Fibroblast of peridontal ligament (primary cell): ENCODE results near the gene ATP11A.
"Not testable (repeated sequence)": the region's sequence is repeated elsewhere in the genome, so short reads cannot be mapped to it uniquely, and the experiment has no call there.

Experiments
- DNase-seq: peaks from one replicate; pipeline ENCODE4 v3.0.0-alpha.2; 2010; ENCODE audit errors: extremely low read depth

Gene ATP11A

DNA sequence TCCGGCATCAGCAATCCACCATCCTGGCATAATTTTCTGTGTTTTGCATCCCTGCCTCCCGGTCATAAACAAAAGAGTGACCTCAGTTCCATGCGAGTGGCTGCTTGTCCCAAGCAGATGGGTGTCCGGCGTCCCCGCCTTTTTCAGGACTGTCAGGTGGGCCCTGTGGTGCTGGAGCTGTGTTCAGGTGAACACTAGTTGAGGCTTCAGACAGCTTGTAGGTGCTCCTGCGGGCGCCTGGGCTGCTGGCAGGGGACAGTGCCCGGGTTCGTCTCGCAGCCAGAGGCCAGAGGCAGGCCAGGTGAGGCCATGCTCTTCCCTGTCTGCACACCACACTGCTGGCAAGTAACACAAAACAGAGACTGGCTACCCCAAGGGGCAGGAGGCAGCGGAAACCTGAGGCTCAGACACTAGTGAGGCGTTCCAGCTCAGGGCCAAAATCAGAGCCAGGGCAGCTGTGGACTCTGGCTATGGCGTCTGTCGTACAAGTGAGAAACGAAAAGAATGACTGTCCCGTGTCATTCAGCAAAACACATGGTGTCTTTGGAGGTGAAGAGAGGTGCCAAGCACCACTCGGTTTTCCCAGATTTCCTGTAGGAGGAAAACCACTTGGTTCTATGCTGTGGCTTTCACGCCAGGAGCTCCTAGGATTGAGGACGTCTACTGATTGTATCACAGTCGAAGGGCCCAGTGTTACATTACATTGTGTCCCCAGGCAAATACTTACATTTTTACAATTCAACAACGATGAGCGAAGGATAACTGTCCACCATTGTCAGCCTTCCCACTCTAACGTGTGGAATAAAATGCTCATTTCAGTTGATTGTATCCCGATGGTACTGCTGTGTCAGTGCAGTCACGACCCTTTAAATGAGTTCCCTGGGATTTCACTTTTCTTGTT is 104.0 kb downstream of the ATP11A start:
- DNase-seq, result no peak

DNA sequence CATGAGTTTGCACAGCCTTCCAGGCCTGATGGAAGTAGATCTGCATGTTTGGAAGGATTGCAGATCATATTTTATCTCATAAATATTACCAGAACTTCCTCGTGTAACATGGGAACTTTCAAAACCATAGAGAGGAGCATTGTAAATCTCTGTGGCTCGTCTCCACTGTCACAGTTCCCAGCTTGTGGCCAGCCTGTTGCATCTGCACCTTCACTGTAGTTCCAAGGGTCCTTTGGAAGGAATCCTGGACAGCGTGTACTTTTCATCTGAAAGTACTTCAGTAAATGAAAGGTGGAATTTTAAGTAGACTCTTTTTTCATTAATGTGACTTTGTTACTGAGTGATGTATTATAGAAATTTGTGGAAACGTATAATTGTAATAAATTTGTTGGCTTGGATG is 105.4 kb downstream of the ATP11A start:
- no peak for DNase-seq

DNA sequence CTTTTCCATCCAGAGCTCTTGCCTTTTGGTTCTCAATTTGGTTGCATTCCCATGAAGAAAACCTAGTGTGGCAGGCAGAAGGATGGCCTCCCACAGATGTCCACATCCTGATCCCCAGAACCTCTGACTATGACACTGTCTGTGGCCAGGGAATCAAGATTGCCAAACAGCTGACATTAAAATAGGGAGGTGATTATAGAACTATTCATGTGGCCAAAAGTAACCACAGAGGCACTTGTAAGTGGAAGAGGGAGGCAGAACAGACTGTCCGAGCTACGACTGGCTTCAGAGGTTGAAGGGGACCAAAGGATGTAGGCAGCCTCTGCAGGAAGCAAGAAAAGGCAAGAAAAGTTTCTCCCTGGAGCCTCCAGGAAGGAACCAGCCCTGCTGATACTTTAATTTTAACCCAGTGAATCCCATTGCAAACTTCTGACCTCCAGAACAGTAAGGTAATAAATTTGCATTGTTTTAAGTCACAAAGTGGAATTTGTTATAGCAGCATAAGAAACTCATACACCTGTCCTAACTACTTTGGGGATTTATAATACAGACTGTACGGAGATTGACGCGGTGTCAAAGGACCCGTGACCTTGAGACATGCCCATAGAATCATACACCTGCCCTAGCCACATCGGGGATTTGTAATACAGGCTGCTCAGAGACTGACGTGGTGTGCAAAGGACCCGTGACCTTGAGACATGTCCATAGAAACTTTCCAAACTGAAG is 106.5 kb downstream of the ATP11A start:
- no peak for DNase-seq

DNA sequence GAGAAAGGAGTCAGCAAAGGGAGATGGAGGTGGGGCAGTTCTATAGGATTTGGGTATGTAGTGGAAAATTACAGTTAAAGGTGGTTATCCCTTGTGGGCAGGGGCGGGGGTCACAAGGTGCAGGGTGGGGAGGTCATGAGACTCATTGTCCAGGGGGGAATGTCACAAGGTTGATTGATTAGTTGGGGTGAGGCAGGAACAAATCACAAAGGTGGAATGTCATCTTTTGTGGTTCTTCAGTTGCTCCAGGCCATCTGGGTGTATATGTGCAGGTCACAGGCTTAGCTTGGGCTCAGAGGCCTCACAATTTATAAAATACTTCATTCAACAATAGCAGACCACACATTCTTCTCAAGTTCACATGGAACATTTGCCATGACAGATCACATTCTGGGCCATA is 109.6 kb downstream of the ATP11A start:
- DNase-seq, result no peak

DNA sequence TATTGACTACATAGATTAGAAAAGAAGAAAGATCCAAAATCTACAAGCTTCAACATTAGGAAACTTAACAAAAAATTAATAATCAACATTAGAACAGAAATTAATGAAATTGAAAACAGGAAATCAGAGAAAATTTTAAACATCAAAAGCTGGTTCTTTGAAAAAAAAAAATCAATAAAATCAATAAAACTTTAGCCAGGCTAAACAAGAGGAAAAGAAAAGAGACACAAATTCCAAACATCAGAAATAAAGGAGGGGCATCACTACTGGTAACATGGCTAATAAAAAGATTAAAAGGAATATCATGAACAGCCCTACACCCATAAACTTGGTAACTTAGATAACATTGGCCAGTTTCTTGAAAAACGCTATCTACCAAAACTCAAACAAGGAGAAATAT is 110.2 kb downstream of the ATP11A start:
- no peak for DNase-seq

DNA sequence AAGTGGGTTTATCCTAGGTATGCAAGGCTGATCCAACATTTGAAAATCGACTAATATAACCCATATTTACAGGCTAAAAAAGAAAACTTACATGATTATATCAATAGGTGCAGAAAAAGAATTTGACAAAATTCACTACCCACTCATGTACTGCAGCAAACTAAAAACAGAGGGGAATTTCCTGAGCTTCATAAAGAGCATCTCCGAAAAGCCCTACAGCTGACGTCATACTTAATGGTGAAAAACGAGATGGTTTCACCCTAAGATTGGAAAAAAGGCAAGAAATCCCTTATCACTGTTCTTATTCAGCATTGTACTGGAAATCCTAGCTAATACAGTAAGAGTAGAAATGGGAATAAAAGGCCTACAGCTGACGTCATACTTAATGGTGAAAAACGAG is 111.0 kb downstream of the ATP11A start:
- not testable (repeated sequence) for DNase-seq

DNA sequence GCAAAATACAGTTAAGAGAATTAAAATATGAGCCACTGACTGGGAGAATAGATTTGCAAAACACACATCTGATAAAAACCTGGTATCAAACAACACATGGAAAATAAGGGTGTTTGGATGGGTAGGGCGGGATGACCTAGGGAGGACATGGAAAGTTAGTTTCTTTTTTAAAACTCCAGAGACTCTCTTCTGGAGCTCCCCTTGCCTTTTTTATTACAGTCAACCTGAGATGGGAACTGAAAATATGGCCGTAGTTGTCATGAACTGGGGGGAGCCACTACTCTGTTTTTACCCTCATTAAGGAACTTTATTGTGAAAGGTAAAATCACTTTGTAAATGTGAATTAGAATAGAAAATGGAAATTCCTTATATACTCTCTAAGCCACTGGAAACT is 113.0 kb downstream of the ATP11A start:
- no peak for DNase-seq

DNA sequence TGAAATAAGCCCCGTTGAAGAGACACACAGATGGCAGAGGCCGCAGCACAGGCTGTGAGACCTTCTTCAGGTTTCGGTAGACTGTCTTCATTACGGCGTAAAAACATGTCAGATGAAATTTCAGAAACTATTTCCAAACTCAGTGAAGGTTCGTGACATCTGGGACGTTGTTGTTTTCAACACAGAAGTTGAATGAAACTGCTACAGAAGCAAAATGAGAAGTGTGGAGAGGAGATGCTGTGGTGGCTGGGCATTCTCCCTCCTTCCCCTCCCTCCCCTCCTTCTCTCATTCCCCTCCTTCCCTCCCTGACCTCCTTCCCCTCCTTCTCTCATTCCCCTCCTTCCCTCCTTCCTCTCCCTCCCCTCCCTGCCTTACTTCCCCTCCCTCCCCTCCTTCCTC is 113.6 kb downstream of the ATP11A start:
- no peak for DNase-seq

DNA sequence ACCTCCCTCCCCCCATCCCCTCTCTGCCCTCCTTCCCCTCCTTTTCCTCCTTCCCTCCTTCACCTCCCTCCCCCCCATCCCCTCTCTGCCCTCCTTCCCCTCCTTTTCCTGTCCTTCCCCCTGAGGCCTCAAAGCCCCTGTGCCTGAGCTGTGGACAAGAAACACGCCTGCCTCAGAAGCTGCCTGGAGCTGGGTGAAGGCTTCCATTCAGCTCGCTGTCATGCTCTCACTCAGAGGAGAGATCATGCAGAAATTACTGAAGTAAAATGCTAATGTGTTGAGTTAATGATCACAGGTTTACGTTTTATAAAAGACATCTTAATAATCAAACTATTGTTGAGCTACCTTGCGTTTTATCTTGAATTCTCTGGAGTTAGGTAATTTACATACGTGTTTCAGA is 114.5 kb downstream of the ATP11A start:
- DNase-seq, result no peak

DNA sequence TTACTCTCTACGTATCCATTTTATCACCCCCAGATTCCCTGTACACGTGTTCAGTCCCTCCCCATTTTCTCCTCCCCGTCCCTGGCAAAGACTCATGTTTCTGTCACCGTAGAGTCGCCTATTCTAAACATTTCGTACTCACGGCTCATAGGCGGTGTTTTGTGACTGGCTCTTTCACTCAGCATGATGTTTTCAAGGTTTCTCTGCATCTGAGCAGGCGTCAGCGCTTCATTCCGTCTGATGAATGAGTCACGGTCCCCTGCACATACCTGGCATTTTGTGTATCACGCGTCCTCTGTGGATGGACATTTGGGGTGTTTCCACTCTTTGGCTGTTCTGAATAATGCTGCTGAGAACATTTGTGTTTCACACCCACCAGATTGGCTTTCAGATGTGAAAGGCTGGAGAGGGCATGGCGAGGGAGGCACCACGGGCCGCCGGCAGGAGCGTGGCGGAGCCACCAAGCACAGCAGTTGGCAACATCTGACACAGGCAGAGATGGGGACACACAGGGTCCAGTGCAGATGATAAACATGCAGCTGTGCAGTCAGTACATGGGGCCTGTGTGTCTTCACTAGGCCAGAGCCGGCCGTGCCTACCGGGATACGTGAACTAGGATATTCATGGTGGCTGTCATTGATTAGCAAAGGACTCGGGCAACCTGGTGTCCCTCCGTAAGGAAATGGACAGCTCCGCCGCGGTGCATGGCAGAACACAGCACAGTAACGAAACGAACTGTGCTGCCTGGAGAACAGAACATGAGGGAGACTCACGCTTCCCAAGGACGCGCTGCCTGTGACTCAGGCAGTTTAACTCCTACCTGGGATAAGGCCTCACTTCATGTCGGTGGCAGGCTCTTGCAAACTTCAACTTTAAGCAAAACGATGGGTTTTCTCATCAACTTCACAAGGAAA is 117.2 kb downstream of the ATP11A start:
- no peak for DNase-seq

DNA sequence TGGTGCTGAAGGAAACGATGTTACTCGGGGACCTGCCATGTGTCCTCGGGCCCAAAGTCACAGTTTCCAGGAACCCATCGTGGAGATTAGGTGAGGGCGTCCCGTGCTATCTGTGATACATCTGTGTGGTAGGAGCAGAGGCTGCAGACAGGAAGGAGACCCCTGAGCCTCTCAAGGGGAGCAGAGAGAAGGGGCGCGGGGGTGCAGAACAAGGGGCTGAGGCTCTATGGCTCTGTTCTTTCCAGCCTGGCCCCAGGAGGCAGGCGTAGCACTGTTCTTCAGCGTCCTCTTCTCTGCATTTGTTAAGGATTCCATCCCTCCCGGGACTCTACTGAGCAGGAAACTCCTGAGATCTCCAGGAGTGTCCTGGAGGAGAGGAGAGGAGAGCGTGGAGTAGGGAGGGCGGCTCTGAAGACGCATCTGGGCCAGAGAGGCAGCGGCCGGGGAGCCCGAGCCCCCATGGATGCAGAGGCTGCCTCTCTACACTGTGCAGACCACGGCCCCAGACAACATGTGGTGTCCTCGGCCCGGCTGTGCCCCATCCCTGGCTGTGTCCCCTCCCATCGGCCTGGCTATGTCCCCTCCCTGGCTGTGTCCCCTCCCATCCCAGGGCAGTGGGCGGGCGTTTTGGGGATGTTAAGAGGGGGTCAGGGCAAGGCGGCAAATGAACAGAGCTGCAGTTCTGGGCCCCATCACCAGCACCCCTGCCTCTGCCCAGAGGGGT is 118.0 kb downstream of the ATP11A start:
- no peak for DNase-seq

DNA sequence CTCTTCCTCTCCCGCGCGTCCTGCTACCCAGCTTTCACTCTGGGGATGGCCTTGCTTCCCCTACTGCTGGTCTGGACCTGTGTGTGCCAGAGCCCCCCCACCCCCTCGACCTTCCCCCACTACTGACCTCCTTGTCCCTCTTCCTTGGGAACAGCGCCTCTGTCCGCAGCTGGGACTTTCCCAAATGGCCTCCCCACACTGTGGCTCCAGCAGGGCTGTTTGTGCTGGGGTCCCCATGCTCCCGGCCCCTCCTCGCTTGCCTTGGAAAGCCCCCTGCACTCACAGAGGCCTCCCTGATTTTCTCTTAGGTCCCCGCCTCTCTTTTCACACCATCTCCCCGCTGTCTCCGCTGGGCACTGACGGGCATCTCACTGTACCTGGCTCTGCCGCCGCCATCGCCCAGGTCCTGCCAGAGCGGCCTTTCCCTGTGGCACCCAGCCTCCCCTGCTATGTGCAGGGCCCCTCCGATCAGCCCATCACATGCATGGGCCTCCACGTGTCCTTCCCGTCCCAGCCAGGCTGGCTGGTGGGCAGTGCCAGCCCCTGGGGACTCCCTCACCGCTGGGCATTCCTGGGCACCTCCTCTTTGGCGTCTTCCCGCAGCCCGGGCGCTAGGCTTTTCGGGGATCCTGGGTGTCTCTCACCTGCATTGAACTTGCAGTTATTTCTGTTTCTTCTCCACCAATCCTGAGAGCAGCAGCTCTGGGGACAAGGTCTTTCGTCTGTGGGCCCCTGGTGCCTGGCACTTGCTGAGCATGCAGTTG is 118.7 kb downstream of the ATP11A start:
- no peak for DNase-seq

DNA sequence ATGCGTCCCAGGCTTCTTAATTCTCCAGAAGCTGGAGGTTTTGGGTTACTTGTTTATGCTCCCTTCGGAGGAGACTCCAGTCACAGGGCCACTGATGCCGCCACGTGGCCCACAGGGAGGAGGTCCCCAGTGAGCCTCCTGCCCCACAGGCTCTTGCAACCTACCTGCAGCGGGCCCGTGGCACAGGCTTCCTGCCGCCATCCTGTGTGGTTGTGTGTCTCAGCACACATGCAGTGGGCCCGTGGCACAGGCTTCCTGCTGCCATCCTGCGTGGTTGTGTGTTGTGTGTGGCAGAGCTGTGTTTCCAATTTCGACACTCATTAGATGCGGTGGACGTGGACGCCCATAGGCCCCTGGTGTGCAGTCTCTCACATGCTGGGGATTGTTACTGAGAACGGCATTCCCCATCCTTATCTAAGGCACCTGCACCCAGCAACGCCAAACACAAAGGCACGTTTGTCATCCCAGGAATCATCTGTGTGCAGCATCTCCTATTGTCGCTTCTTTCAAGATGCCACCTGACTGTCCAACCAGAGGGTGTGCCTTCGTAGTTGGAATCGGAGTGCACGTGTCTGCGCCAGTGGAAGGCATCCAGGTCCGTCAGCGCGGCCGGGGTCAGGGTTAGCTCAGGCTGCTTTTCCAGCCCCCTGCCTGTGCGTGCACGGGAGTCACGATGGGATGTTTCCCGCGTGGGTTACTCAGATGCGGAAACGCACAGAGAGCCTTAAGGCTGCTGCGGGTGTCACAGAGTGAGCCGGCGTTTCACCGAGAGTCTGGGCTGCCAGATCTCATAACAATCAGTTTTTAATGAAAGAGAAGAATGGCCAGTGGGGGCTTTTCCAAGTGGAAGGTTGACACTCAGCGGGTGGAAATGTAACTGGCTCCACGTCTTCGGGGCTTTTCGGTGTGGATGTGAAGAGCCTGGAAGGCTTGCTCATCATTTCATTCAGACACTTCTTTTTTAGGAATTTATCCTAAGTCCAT is 119.8 kb downstream of the ATP11A start:
- no peak for DNase-seq

DNA sequence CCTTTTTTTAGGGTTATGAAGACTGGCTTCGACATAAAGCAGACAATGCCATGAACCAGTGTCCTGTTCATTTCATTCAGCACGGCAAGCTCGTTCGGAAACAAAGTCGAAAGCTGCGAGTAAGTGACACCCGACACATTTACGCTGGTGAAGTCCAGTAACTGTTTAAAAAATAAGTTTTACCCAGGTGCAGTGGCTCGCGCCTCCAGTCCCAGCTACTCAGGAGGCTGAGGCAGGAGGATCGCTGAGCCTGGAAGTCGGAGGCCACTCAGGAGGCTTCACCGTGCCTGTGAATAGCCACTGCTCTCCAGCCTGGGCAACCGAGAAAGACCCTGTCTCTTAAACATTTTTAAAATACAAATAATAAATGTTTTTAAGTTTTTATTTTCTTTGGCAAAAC is 120.8 kb downstream of the ATP11A start:
- no peak for DNase-seq

DNA sequence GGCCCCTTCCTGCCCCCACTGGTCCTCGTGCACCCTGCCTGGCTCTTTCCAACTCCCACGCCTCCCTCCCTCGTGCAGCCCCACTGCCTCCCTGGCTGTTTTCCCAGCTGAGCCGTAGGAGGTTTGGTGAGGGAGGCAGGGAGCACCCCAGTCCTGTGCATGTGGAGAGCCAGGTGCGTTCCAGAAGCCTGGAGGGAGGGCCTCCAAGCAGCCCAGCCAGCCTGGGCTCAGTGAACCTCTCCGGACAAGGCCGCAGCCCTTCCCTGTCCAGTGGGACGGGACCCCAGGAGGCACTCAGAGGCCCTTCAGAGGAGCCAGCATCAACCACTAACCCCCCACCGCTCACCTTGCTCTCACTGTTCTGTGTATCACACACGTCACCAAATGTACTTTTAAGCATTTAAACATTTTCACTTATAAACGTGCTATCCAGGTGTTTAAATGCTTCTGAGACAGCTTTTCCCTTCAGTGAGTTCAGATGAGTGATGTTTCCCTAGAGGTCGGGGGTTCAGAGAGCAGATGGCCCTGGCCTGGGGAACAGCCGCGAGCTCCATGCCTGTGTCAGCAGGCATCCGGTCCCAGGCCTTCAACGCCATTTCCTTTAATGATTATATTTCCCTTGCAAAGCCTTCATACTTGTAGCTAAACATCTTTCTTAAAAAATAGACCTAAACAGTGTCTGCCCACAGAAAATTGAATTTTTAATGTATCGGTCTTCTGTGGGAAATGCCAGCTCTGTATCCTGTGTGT is 122.6 kb downstream of the ATP11A start:
- DNase-seq, result no peak

DNA sequence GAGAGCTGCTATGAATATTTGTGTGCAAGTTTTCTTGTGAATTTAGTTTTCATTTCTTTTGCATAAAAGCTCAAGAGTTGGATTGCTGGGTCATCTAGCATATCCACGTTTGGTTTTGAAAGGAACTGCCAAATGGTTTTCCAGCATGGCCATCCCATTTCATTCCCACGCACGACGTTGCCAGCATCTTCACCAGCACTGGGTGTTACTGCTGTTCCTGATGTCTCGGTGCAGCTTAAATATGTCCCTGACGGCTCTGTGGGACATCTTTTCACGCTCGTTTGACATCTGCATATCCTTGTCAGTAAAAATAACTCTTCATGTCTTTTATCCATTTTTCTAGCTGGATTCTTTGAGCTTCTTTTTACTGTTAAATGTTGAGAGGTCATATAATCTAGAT is 123.7 kb downstream of the ATP11A start:
- no peak for DNase-seq

DNA sequence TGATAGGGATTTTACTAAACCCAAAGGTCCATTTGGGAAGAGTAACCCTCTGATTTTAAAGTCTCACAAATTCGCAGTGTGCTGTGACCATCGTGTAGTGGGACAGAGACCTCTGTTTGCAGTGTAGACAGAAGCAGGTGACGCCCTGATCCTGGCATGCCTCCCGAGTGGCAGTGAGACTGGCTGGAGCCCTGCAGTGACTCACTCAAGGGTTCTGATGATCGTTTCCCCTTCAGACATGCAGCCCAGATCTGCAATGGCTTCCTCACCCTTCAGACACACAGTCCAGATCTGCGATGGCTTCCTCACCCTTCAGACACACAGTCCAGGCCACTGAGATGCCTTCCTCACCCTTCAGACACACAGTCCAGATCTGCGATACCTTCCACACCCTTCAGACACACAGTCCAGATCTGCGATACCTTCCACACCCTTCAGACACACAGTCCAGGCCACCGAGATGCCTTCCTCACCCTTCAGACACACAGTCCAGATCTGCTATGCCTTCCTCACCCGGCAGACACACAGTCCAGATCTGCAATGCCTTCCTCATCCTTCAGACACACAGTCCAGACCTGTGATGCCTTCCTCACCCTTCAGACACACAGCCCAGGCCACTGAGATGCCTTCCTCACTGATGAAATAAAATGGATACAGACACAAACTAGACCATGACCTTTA is 125.2 kb downstream of the ATP11A start:
- DNase-seq, result no peak

DNA sequence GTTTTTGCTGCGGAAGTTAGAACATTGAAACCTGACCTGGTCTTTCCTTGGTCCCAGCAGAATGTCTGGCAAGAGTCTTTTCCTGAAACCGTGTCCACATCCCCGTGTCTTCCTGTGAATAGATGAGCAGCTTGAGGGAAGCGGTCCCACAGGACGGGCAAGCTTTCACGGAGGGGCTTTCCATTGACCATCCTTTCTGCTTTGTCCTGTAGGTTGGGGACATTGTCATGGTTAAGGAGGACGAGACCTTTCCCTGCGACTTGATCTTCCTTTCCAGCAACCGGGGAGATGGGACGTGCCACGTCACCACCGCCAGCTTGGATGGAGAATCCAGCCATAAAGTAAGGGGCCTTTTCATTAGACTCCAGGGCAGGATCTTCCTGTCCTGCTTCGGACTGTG is 126.0 kb downstream of the ATP11A start:
- DNase-seq, result no peak
